Activated T-cell treated with anti-CD3 and anti-CD28 coated beads for 4 hours (primary cell): ENCODE data around the gene PACC1.
"Not testable (repeated sequence)": the region's sequence is repeated elsewhere in the genome, so short reads cannot be mapped to it uniquely, and the experiment has no call there.

Source experiments
- DNase-seq: peaks from one replicate; pipeline ENCODE4 v3.0.0-alpha.2; 2020

The PACC1 gene

DNA sequence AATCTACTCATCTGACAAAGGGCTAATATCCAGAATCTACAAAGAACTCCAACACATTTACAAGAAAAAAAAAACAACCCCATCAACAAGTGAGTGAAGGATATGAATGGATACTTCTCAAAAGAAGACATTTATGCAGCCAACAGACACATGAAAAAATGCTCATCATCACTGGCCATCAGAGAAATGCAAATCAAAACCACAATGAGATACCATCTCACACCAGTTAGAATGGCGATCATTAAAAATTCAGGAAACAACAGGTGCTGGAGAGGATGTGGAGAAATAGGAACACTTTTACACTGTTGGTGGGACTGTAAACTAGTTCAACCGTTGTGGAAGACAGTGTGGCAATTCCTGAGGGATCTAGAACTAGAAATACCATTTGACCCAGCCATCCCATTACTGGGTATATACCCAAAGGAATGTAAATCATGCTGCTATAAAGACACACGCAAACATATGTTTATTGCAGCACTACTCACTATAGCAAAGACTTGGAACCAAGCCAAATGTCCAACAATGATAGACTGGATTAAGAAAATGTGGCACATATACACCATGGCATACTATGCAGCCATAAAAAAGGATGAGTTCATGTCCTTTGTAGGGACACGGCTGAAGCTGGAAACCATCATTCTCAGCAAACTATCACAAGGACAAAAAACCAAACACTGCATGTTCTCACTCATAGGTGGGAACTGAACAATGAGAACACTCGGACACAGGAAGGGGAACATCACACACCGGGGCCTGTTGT is 18.8 kb downstream of the PACC1 start:
- DNase-seq: not testable (repeated sequence)

DNA sequence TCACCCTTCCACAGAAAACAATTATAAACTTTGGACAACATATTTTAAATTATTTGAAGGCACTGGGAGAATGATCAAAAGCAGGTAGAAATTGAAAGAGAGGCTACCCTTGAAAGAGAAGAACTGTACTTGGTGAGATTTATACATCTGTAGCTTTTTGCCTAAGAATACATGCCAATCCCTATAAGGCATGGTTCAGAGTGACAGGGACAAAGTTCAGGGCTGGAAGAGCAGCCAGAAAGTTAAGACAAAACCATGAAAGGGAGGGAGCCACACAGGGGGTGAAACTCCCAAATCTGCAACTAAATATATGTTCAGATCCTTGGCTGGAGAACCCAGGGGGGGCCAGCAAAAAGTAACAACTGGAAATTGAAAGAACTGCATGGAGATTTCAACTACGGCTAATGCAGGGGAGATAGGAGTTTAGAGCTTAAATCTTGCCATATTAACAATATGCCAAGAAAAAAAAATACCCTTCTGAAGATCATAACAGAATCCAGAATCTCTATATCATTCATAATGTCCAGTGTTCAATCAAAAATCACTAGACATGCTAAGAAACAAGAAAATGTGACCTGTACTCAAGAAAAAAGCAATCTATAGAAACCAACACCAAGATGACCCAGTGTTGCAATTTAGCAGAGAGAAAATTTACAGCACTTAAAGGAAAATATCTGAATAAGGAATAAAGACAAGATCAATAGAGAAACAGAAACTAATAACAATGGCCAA is 25.5 kb downstream of the PACC1 start:
- DNase-seq: no peak

DNA sequence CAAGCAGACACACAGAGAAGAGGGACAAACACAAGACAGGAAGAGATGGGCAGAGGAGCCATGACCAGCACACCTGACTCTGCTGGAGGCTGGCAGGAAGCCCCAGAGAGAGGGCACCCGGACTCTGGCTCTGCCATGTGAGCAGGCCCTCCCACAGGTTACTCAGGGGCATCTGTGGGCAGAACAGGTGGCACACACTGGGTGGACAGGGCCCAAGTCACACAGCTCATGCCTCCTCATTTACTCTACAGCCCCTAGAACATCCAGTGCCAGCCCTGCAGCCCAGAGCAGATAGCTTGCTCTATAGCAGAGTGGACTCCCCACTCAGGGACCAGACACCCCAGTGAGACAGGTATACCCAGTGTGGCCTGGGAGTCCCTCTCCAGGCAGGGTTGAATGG is 28.7 kb downstream of the PACC1 start:
- no peak for DNase-seq

DNA sequence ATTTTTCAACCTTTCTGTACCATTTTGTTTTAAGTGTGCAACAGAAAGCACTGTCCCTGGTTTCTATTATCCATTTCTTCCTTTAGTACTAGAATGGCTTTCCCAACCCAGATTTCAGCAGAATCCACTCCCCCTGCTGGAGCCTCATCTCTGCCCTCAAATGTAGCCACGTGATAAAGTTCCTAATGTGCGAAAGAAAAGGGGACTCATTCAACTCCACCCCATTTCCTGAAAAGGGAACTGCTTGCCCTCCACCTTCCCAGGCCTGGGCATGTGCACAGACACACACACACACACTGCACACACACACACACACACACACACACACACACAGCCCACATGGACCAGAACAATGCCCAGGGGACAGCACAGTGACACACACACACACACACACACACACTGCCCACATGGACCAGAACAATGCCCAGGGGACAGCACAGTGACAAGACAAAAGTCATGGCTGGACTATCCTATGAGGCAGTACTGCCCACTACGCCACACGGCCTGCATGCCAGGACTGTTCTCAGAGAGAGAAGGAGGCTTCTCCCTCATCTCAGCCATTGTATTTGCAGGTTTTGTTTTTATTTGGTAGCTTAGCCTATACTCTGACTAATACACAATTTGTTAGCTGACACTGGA is 33.2 kb downstream of the PACC1 start:
- DNase-seq: no peak

DNA sequence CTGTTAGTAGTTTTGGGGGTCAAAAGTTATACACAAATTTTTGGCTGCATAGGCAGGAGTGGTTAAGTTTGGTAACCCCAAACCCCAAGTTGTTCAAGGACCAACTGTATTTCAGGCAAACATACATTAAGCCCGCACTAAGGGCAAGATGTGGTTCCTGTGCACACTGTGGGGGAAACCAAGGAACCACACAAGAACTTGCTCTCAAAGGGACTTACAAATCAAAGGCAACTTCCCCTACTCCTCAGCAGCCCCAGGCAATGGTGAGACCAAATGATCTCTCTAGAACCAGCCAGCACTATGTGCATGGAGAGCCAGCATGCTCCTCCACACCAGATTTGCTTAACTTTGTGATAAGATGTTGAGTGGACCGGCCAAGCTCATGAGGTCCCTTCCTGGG is 35.3 kb downstream of the PACC1 start:
- DNase-seq: no peak

DNA sequence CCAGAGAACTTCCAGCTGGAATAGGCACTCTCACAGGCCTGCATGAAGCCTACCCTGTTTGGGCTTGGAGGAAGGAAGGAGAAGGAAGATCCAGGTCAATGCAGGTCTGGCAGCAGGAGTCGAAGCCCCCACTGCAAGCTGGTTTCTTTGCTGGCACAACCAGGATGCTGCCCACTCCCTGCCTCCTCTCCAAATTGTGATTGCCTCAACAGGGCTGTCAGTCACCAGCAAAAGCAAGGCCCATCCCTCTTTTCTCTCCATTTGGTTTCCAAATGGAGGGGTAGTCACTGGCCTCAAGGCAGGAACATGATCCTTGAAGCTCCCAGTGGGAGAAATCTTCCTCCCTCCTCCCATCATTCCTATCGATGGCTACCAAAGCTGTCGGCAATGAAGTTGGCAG is 37.0 kb downstream of the PACC1 start:
- DNase-seq: no peak

DNA sequence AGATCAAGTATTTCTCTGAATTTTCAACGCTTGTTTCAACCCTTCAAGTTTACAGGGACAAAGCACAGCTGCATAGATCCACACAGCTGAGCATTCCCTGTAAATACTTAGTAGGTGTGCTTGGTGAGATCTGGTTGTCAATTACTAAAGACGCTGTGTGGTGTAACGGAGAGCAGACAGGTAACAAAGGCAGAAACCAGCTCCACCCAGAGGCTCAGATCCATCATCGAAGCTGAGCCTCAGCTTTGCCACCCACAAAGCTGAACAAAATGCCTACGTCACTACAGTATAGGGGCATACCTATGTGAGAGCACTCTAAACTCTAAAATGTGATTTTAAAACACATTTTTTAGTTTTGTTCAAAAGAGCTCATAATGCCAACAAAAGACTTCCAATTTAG is 38.7 kb downstream of the PACC1 start:
- no peak for DNase-seq

DNA sequence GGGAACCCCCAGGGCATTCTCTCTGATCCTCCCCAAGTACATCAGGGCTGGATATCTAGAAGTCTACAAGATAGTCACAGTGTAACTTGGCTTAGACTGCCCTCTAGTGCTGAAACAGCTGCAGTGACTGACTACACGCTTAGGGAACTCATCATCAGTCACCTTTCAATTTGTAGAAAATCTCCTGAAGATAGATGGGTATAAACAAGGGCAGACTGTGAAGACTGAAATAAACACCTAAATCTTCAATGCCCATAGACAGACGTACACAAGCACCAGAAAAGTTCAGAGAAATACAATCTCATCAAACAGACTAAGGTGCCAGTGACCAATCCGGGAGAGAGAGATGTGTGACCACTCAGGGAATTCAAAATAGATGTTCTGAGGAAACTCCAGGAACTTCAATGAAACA is 46.6 kb downstream of the PACC1 start:
- DNase-seq: peak; percentile 45

DNA sequence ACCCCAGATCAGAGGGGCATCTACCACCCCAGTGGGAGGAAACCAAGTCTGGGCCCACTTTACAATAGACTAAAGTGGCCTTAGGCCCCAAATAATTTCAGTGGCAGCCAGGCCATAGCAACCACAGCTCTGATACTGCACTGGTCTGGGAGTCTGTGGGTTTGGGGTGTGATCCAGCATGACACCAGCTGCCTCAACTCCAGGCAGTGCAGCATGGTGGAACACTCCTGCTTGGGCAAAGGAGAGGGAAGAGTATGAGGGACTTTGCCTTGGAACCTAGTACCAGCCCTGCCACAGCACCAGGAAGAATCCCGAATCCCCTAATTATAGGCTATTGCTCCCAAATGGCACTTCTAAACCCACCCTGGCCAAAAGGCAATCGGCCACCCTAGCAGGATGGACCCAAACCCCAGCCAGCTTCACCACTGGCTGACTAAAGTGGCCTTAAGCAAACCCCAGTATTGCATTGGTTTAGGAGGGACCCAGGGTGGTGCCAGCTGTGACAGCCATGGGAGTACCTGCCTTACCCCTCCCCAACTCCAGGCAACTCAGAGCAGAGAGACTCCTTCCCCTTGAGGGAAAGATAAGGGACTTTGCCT is 47.1 kb downstream of the PACC1 start:
- DNase-seq: no peak

DNA sequence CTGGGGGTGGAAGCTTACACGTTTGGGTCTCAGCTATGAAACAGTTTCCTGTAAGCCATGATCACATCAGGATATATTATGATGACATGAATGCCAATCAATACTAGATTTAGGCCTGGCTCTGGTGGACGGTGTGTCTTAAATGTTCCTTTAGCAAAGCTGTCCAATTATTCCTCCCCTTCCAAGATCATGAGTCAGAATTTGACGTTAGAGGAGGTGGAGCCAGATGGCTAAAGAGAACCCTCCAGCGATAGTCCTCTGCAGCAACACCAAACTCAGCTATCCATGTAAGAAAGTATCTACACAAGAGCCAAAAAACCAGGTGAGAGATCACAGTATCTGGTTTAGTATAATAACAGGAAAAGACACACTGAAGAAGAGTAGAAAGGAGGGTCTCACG is 47.8 kb downstream of the PACC1 start:
- no peak for DNase-seq

DNA sequence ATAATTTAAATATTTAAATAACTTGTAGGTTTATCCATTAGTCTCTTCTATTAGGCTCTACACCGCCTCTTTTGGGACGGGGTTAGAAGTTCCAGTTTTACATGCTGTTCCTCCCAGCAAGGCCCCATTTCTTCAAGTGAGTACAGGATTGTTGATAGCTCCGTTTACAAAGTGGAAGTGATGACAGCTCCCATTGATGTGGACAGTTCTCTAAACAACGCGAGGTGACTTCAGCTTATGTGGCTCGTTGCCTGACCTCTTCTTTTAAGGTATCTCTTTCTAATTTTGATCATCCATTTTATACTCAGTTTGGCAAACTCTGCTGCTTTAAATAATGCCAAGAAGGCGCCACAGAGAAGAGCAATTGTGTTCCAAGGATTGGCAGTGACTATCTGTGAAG is 49.7 kb downstream of the PACC1 start:
- DNase-seq: no peak

DNA sequence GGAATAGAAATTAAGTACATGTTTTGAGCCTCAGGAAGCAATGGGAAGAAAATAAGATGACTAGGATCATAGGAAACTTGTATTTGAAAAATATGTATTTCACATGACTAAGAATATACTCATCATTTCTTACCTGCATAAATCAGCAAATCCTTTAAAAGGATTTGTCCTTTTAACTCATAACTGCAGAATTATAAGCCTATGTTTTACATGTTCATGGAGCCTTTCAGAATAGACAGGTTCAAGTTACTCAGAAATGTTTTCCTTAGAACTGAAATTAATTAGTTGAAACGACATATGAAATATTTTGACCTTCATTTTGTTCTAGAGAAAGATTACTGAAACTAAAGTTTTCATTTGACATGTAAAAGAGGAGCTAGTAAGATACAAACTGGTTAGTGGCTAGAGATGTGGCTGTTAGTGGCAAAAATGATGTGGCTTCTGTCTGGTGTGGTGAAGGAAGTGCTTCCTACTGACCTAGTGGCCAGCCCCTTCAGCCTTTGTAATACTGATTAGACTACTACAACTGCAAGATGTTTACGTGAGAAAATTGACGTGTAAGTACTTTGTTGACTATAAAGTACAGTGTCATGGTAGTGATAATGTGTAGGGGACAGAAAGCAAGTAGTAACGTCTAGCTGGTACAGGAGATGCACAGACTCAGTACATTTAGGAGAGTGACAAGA is 54.7 kb downstream of the PACC1 start:
- DNase-seq: no peak

DNA sequence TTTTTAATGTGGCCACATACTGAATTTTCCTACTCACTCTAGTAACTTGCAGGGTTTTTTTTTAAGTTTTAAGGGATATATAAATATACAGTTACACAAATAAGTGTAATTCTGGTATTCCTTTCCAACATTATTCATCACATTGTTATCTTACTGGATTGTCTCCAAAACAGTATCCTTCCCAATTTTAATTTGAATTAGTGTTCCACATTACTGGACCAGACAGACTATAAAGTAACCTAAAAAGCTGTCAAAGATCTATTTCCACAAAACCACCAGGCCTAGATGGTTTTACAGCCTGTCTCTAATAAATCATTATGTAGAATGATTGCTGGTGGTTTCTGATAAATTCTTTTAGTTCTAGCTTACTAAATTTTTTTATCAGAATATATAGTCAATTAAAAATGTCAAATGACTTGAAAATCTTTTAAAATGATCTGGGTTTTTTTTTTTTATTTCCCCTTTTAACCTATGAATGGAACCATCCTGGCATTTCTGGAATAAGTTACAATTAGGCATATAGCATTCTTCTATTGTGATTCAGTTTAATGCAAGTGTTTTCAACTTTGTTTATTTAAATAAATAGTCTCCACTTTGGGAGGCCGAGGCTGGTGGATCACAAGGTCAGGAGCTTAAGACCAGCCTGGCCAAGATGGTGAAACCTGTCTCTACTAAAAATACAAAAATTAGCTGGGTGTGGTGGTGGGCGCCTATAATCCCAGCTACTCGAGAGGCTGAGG is 59.3 kb downstream of the PACC1 start:
- DNase-seq: no peak

DNA sequence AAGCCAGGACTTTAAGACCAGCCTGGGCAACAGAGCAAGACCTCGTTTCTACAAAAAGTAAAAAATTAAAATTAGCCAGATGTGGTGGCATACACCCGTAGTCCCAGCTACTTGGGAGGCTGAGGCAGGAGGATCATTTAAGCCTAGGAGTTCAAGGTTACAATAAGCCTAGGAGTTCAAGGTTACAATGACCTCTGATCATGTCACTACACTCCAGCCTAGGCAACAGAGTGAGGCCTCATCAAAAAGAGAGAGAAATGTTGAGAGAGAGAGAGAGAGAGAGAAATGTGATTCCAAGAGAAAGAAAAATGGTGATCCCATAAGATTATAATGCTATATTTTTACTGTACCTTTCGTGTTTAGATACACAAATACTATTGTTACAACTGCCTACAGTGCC is 60.2 kb downstream of the PACC1 start:
- DNase-seq: no peak

DNA sequence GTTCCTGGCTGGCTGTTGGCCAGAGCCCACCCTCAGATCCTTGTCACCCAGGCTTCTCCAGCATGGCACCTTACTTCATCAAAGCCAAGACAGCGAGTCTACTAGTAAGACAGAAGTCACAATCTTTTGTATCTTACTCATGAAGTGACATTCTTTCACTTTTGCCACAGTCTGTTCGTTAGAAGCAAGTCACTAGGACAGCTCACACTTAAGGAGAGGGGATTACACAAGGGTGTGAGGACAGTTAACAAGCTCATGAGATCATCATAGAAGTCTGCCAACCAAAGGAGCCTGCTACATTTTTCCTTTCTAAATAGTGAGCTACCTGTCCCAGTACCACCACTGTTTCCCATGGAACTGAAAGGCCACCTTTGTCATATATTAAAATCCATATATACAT is 61.5 kb downstream of the PACC1 start:
- DNase-seq: no peak

DNA sequence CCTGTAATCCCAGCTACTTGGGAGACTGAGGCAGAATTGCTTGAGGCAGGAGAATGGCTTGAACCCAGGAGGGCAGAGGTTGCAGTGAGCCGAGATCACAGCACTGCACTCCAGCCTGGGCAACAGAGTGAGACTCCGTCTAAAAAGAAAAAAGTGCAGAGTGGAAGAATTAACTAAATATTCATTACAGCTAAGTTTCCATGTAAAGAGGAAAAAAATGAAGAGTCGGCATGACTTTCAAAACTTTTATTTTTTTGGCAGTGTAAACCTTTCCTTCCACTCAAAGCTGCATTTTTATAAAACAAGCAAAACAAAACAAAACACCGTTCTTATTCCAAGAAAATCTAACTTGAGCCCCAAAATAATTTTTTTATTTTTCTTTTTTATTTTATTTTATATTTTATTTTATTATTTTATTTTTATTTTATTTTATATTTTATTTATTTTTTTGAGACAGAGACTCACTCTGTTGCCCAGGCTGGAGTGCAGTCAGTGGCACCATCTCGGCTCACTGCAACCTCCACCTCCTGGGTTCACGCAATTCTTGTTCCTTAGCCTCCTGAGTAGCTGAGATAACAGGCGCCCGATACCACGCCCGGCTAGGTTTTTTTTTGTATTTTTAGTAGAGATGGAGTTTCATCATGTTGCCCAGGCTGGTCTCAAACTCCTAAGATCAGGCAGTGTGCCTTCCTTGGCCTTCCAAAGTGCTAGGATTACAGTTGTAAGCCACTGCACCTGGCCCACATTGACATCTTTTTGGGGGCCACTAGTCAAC is 62.9 kb downstream of the PACC1 start:
- no peak for DNase-seq

DNA sequence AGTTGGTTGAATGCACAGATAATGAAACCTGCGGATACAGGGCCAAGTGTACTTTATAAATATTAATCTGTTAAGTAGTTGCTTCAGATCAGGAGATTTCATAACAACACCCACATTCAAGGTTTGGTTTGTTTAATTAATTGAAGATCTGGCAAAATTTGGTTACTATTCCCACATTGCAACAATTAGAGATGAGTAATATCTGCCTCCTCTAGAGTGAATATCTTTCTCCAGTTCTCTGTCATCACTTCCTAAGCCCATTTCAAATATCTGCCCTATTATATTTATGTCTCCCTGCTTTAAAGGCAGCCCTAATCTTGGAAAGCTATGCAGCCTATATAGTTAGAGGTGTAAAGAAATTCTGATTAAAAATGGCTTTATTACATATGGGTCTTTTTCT is 68.1 kb downstream of the PACC1 start:
- no peak for DNase-seq

DNA sequence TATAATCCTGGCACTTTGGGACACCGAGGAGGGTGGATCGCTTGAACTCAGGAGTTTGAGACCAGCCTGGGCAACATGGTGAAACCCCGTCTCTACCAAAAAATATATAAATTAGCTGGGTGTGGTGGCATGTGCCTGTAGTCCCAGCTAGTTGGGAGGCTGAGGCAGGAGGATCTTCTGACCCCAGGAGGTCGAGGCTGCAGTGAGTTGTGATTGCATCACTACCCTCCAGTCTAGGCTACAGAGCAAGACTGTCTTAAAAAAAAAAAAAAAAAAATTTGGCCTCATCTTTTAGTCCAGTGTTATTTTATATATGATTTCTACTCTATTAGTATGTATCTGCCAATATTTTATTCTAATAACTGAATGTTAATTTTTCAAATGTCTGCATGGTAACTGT is 69.8 kb downstream of the PACC1 start:
- no peak for DNase-seq

DNA sequence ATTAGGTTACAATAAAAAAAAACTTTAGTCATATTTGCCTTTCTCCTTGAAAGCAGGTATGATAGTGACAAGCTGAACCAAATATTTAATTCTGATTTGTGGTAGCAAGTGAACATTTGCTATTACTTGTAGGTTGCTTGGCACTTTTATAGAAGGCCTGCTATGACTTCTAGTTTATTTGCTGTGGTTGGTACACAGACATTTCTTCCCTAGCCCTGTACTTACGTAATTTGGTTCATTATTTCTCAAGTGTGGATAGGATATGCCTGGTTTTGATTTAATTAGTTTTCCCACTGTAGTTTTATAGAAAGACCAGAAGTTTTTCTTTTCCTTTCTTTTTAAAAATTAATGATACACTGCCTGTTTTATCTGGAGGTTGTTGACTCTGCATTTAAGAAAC is 73.6 kb downstream of the PACC1 start:
- DNase-seq: no peak

DNA sequence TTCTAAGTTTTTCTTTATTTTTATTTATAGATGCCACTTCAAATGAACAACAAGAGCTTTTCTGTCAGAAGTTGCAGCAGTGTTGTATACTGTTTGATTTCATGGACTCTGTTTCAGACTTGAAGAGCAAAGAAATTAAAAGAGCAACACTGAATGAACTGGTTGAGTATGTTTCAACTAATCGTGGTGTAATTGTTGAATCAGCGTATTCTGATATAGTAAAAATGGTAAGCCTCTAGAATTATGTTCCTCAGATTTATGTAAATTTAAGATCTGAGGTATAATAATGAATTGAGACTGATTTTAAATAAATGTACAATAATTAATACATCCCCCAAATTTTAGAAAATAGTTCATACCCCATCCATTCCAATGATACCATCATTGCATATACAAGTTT is 85.6 kb downstream of the PACC1 start:
- no peak for DNase-seq

DNA sequence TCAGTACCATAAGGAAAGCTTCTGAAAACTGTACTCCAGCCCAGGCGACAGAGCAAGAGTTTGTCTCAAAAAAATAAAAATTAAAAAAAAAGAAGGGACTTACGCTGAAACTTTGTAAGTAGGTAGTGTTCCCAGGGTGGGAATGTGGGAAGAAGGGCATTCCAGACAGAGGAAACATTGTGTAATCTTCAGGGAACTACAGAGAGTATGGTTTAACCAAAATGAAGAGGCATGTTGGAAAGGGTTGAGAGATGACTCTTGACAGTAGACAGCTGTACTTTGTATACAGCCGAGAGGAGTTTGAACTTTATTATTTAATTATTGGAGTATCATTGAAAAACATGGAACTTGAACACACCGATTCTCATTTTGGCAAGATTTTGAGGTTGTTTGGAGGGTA is 86.4 kb downstream of the PACC1 start:
- no peak for DNase-seq

DNA sequence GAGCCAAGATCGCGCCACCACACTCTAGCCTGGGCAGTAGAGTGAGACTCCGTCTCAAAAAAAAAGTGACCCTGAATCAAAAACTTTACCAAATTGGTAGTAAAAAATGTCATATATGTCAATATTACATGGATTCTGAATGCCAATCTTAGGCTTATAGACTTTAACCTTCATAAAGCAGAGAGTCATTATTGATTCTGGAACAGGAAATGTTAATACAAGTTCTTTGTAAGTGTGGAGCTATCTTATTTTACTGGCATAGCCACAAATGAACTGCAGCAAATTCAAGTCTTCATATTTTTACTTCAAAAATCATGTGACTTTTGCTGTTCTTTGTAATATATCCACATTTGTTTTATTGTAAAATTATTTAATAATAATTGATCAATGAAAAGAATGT is 88.1 kb downstream of the PACC1 start:
- DNase-seq: no peak
